Caco-2 (cell line): ENCODE results near the gene VPS41. TPM values are rescaled to one million over a fixed set of nuclear protein-coding genes. Genes with fewer than 3 reads are reported as not detected.

Experiments
- BruUV-seq: library from RNA; stranded (reverse); fragments of 400-500 nt; replicated peaks from 2 replicates; lab custom pipeline; 2021; lab: Mats Ljungman, UMichigan
- CTCF ChIA-PET: fragments of 300-600 bp; sonication (Branson Sonifier 250); formaldehyde crosslinking; loops from one replicate; lab custom pipeline; 2022; ENCODE audit warnings: antibody characterized with exemption; lab: Charles Lee
- POLR2A ChIA-PET: fragments of 300-600 bp; sonication (Branson Sonifier 250); formaldehyde crosslinking; loops from one replicate; lab custom pipeline; 2022; ENCODE audit warnings: antibody characterized with exemption; lab: Charles Lee
- DNase-seq, 2 experiments: peaks; one replicate each; pipeline versions ENCODE4 v3.0.0 to v3.0.0-alpha.2; 2020 to 2022
- H3K27me3 ChIP-seq: replicated peaks from 2 replicates; pipeline ENCODE4 v1.6.0; 2011; ENCODE audit warnings: low read length; ENCODE audit not compliant: control insufficient read depth, insufficient read depth
- H3K36me3 ChIP-seq: 2 replicates; pipeline ENCODE4 v1.5.1; 2011; ENCODE audit warnings: low read length; ENCODE audit not compliant: control insufficient read depth, insufficient read depth
- H3K4me1 ChIP-seq: fragments of 250-450 bp; sonication (Bioruptor Pico); 2 replicates; pipeline ENCODE4 v1.5.1; 2020; ENCODE audit warnings: mild to moderate bottlenecking
- H3K4me3 ChIP-seq: 2 replicates; pipeline ENCODE4 v1.5.1; 2011; ENCODE audit warnings: low read depth, mild to moderate bottlenecking, control low read depth, low read length
- H3K9me3 ChIP-seq: fragments of 250-450 bp; sonication (Bioruptor Pico); 2 replicates; pipeline ENCODE4 v1.5.1; 2020; ENCODE audit warnings: mild to moderate bottlenecking, moderate library complexity
- H3K27ac Mint-ChIP-seq: one replicate; pipeline ENCODE4 v1.8.0; 2022; ENCODE audit warnings: mixed read lengths; ENCODE audit not compliant: unreplicated experiment
- H3K27me3 Mint-ChIP-seq: one replicate; pipeline ENCODE4 v1.8.0; 2022; ENCODE audit warnings: mixed read lengths; ENCODE audit not compliant: insufficient read depth, unreplicated experiment
- H3K36me3 Mint-ChIP-seq: one replicate; pipeline ENCODE4 v1.8.0; 2022; ENCODE audit warnings: mild to moderate bottlenecking, mixed read lengths; ENCODE audit not compliant: insufficient read depth, unreplicated experiment
- H3K4me1 Mint-ChIP-seq: one replicate; pipeline ENCODE4 v1.8.0; 2022; ENCODE audit warnings: low read depth, mixed read lengths; ENCODE audit not compliant: unreplicated experiment
- H3K4me3 Mint-ChIP-seq: one replicate; pipeline ENCODE4 v1.8.0; 2022; ENCODE audit warnings: mild to moderate bottlenecking, moderate library complexity, mixed read lengths; ENCODE audit not compliant: unreplicated experiment
- H3K9me3 Mint-ChIP-seq: one replicate; pipeline ENCODE4 v1.8.0; 2022; ENCODE audit warnings: mixed read lengths; ENCODE audit not compliant: unreplicated experiment
- intact Hi-C: fragments of 100-400 bp; cut with micrococcal nuclease; formaldehyde crosslinking; loops from one replicate; pipeline ENCODE4 v1.10.0; 2022; ENCODE audit not compliant: unreplicated experiment
- total RNA-seq: library from RNA; stranded (reverse); gene quantifications from 2 replicates; pipeline ENCODE4 v1.2.3, GENCODE V29; 2022
- TF ChIP-seq, protein P1 (sequence below), 2 experiments: fragments of 200-600 bp in 1 of 2; IDR thresholded peaks; 1 replicate in 1 of 2; 2 replicates in 1 of 2; pipeline versions ENCODE4 v1.5.1 to v1.8.0; 2011 to 2022; ENCODE audit warnings: antibody characterized with exemption in 1 of 2, control low read depth in 1 of 2, inconsistent platforms in 1 of 2, low read depth in 1 of 2, low read length in 1 of 2, mild to moderate bottlenecking in 1 of 2, moderate library complexity in 1 of 2; ENCODE audit not compliant: insufficient read depth in 1 of 2, severe bottlenecking in 1 of 2, unreplicated experiment in 1 of 2

The VPS41 gene
- total RNA-seq, 1 experiment from 2014 or later: 86.9 TPM

DNA sequence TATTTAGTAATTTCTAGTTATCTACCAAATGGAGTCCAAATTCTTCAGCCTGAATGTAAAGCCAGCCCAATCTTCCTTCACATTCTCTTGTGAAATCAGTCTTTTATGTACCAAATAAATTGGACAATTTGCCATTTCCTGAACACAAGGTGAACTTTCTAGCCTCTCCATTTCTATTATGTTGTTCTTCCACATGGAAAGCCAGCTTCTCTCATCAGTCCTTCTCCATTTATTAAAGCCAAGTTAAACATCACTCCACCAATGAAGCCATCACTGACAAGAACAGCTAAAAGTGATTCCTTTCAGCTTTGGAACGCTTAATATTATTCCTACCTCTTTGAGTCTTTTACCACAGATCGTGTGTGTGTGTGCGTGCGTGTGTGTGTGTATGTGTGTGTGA, 88.4 kb downstream of the VPS41 start:
- no TSS peak for BruUV-seq
- TF ChIP-seq, protein P1, sequence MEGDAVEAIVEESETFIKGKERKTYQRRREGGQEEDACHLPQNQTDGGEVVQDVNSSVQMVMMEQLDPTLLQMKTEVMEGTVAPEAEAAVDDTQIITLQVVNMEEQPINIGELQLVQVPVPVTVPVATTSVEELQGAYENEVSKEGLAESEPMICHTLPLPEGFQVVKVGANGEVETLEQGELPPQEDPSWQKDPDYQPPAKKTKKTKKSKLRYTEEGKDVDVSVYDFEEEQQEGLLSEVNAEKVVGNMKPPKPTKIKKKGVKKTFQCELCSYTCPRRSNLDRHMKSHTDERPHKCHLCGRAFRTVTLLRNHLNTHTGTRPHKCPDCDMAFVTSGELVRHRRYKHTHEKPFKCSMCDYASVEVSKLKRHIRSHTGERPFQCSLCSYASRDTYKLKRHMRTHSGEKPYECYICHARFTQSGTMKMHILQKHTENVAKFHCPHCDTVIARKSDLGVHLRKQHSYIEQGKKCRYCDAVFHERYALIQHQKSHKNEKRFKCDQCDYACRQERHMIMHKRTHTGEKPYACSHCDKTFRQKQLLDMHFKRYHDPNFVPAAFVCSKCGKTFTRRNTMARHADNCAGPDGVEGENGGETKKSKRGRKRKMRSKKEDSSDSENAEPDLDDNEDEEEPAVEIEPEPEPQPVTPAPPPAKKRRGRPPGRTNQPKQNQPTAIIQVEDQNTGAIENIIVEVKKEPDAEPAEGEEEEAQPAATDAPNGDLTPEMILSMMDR (IDR thresholded peaks at IDR 0.05; ENCODE audit: insufficient read depth in 1 of 2, low read depth in 1 of 2, low read length in 1 of 2, severe bottlenecking in 1 of 2, unreplicated experiment in 1 of 2): no peak
- POLR2A ChIA-PET: no interaction called here

DNA sequence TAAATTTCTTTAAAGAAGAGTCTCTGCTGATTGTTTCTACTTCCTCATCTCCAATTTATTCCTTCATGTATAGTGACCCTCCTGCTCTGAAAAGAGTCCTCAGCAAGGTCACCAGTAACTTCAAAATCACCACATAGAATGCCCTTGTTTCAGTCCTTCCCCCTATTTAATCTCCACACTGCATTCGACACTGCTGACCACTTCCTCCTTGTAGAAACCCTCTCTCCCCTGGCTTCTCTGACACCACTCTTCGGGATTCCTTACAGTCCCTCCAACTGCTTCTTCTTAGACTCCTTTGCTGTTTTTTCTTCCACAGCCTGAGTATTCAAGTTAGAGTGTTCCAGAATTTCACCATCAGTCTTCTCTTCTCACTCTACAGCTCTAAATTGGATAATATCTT, 89.5 kb downstream of the VPS41 start:
- no peaks in the 10 kb centered on the region for H3K4me1 Mint-ChIP-seq
- ChIA-PET CTCF (no interaction called here), POLR2A (no interaction called here)
- no peak overlapping the region for H3K27ac Mint-ChIP-seq
- intact Hi-C loops: no loop called here
- no peaks in the 10 kb centered on the region for H3K27me3 Mint-ChIP-seq
- no peaks in the 10 kb centered on the region for H3K27me3 ChIP-seq
- TF ChIP-seq, protein P1 (IDR thresholded peaks at IDR 0.05; ENCODE audit: insufficient read depth in 1 of 2, low read depth in 1 of 2, low read length in 1 of 2, severe bottlenecking in 1 of 2, unreplicated experiment in 1 of 2): no peak
- DNase-seq: no peak
- no TSS peak for BruUV-seq
- no peaks in the 10 kb centered on the region for H3K4me1 ChIP-seq
- no peak overlapping the region for H3K4me3 ChIP-seq
- no peaks in the 10 kb centered on the region for H3K9me3 Mint-ChIP-seq
- H3K36me3 Mint-ChIP-seq: no peaks in the 10 kb centered on the region
- H3K4me3 Mint-ChIP-seq: no peak overlapping the region
- no peaks in the 10 kb centered on the region for H3K9me3 ChIP-seq
- H3K36me3 ChIP-seq: no peaks in the 10 kb centered on the region; the same call in 1 of the 2 replicates

More for the DNA sequence above, 88.4 kb downstream of the VPS41 start:
- H3K4me1 ChIP-seq: no peaks in the 10 kb centered on the region
- no peaks in the 10 kb centered on the region for H3K9me3 ChIP-seq
- H3K36me3 ChIP-seq: no peaks in the 10 kb centered on the region; the same call in 1 of the 2 replicates
- Mint-ChIP-seq H3K27ac (no peak overlapping the region), H3K9me3 (no peaks in the 10 kb centered on the region), H3K36me3 (no peaks in the 10 kb centered on the region), H3K4me3 (no peak overlapping the region), H3K4me1 (peaks cover 10% of the 10 kb centered on the region), H3K27me3 (no peaks in the 10 kb centered on the region)
- intact Hi-C loops: no loop called here
- CTCF ChIA-PET: no interaction called here
- no peak overlapping the region for H3K4me3 ChIP-seq
- DNase-seq: no peak
- H3K27me3 ChIP-seq: no peaks in the 10 kb centered on the region

DNA sequence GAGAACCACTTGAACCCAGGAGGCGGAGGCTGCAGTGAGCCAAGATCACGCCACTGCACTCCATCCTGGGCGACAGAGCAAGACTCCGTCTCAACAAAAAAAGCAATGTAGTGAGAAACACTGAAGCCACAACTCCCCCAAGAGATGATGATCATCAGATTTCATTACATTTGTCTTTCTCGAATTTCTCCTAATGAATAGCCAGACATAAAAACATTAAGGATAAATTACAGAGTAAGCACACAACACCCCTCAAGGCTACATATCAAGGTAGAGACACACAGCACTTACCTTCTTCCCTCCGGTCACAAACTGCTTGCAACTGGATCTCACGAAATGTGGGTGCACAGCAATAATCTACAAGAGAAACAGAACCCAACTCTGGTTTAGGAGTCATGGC, 91.5 kb downstream of the VPS41 start:
- Mint-ChIP-seq H3K4me3 (no peak overlapping the region), H3K27me3 (no peaks in the 10 kb centered on the region), H3K4me1 (peaks cover 7% of the 10 kb centered on the region), H3K27ac (no peak overlapping the region), H3K36me3 (no peaks in the 10 kb centered on the region), H3K9me3 (no peaks in the 10 kb centered on the region)
- H3K27me3 ChIP-seq: no peaks in the 10 kb centered on the region
- H3K4me3 ChIP-seq: no peak overlapping the region
- CTCF ChIA-PET: no interaction called here
- BruUV-seq: no TSS peak
- H3K36me3 ChIP-seq: no peaks in the 10 kb centered on the region; the same call in 1 of the 2 replicates
- no peak for DNase-seq
- peaks cover 5% of the 10 kb centered on the region; the same call in 1 of the 2 replicates for H3K4me1 ChIP-seq
- intact Hi-C loops: no loop called here
- TF ChIP-seq, protein P1 (IDR thresholded peaks at IDR 0.05; ENCODE audit: insufficient read depth in 1 of 2, low read depth in 1 of 2, low read length in 1 of 2, severe bottlenecking in 1 of 2, unreplicated experiment in 1 of 2): no peak
- POLR2A ChIA-PET: no interaction called here
- no peaks in the 10 kb centered on the region for H3K9me3 ChIP-seq
